Measurements from ENCODE around the gene SHISA9. TPM values are rescaled to one million over a fixed set of nuclear protein-coding genes. Genes with fewer than 3 reads are reported as not detected.

SHISA9 gene
- total RNA-seq, 2 donors from 2014 or later = 1.8 to 4.6 TPM

GRCh38 chr16:12866981-12867551, 34.3 kb upstream of the SHISA9 start:
- Histone ChIP-seq H3K36me3 (replicated peaks in 1 of 2; ENCODE audit: insufficient read depth in 1 of 2, low read depth in 2 of 2) (no peaks in the 10 kb centered on the region), H3K27ac (no peak overlapping the region), H3K4me3 (no peak overlapping the region), H3K4me1 (no peaks in the 10 kb centered on the region), H3K27me3 (no peaks in the 10 kb centered on the region), H3K9me3 (no peaks in the 10 kb centered on the region)
- no peak for DNase-seq
- 47 to 61% methylated on average over 3 of the region's 3 CpGs for WGBS, 2 donors
- no peak for ATAC-seq
- intact Hi-C loops (cut with DNase I) = no loop called here
- TF ChIP-seq POLR2A (IDR thresholded peaks at IDR 0.05) (no peak), CTCF (IDR thresholded peaks at IDR 0.05) (no peak)

DNA sequence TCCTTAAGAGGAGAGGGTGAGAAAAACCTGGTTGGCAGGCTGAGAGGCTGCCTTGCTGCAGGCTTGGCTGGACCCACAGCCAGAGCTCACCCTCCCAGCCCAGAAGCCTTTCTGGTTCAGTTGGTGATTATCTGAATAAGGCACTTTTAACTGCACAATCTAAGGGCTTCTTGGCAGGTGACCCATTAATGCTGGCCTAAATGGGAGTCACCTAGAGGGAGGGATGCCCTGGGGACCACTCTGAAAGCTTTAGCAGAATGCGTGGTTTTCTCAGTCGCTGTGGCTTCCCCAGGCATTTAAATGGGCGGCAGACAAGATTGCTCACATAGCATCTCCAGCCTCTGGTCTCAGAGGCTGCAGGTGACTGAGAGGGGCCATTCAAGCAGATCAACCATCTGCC, 33.2 kb upstream of the SHISA9 start:
- no peak for ATAC-seq
- Histone ChIP-seq H3K27me3 (no peaks in the 10 kb centered on the region), H3K27ac (no peak overlapping the region), H3K36me3 (replicated peaks in 1 of 2; ENCODE audit: insufficient read depth in 1 of 2, low read depth in 2 of 2) (no peaks in the 10 kb centered on the region), H3K4me3 (no peak overlapping the region), H3K9me3 (no peaks in the 10 kb centered on the region), H3K4me1 (no peaks in the 10 kb centered on the region)
- TF ChIP-seq POLR2A (IDR thresholded peaks at IDR 0.05) = no peak
- TF ChIP-seq CTCF (IDR thresholded peaks at IDR 0.05) = no peak
- WGBS, 2 donors = 77 to 81% methylated on average over 3 of the region's 3 CpGs
- DNase-seq = no peak
- intact Hi-C loops (cut with DNase I) = no loop called here

GRCh38 chr16:12868788-12869187, 32.6 kb upstream of the SHISA9 start:
- intact Hi-C loops (cut with DNase I) = no loop called here
- Histone ChIP-seq H3K9me3 (no peaks in the 10 kb centered on the region), H3K4me1 (no peaks in the 10 kb centered on the region), H3K4me3 (no peak overlapping the region), H3K27me3 (no peaks in the 10 kb centered on the region), H3K27ac (no peak overlapping the region), H3K36me3 (replicated peaks in 1 of 2; ENCODE audit: insufficient read depth in 1 of 2, low read depth in 2 of 2) (no peaks in the 10 kb centered on the region)
- WGBS, 2 donors = 64 to 66% methylated on average over 6 to 8 of the region's 8 CpGs
- no peak for ATAC-seq
- TF ChIP-seq POLR2A (IDR thresholded peaks at IDR 0.05) (no peak), CTCF (IDR thresholded peaks at IDR 0.05) (no peak)
- no peak for DNase-seq

- DNase-seq (no peak), ATAC-seq (no peak)
- no peak for TF ChIP-seq CTCF (IDR thresholded peaks at IDR 0.05)
- TF ChIP-seq POLR2A (IDR thresholded peaks at IDR 0.05) = no peak
- Histone ChIP-seq H3K36me3 (replicated peaks in 1 of 2; ENCODE audit: insufficient read depth in 1 of 2, low read depth in 2 of 2) (no peaks in the 10 kb centered on the region), H3K4me3 (no peak overlapping the region), H3K27me3 (no peaks in the 10 kb centered on the region), H3K9me3 (no peaks in the 10 kb centered on the region), H3K27ac (no peak overlapping the region), H3K4me1 (no peaks in the 10 kb centered on the region)
- intact Hi-C loops (cut with DNase I) = no loop called here
- WGBS, 2 donors = 64 to 68% methylated on average over 4 to 5 of the region's 5 CpGs
Measured at GRCh38 chr16:12869698-12870427, 31.5 kb upstream of the SHISA9 start.

DNA sequence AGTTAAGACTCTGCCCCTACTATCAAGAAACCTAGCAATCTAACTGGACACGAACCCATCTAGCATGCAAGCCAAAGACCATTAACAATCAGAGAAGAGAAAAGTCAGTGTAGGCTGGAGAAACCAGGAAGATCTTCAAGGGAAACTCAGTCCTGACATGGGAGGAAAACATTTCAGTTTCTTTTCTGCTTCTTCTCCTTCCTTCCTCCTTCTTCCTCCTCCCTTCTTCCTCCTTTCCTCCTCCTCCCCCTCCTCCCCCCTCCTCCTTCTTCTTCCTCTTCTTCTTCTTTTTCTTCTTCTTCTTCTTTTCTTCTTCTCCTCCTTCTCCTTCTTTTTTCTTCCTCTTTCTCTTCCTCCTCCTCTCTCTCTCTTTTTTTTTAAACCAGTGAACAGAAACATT, 29.6 kb upstream of the SHISA9 start:
- no peaks in the 10 kb centered on the region for H3K4me1 ChIP-seq
- no peak overlapping the region for H3K4me3 ChIP-seq
- WGBS, 2 donors = 30 to 39% methylated on average over 1 of the region's 1 CpG
- no peak for DNase-seq
- no peak for TF ChIP-seq CTCF (IDR thresholded peaks at IDR 0.05)
- no peak for TF ChIP-seq POLR2A (IDR thresholded peaks at IDR 0.05)
- no peak overlapping the region for H3K27ac ChIP-seq
- no peaks in the 10 kb centered on the region for H3K9me3 ChIP-seq
- H3K36me3 ChIP-seq (replicated peaks in 1 of 2; ENCODE audit: insufficient read depth in 1 of 2, low read depth in 2 of 2) = no peaks in the 10 kb centered on the region
- intact Hi-C loops (cut with DNase I) = no loop called here
- no peak for ATAC-seq
- H3K27me3 ChIP-seq = no peaks in the 10 kb centered on the region
